Smooth muscle cell (in vitro differentiated cells): ENCODE results near the gene ULK4. TPM values are rescaled to one million over a fixed set of nuclear protein-coding genes. Genes with fewer than 3 reads are reported as not detected.

Source experiments
- DNase-seq: peaks from one replicate; lab custom pipeline; 2025; ENCODE audit not compliant: unreplicated experiment; lab: John Stamatoyannopoulos, UW
- H2AFZ ChIP-seq: fragments of 200-600 bp; sonication (generic); 2 replicates; pipeline ENCODE4 v1.6.0; 2016; ENCODE audit warnings: antibody characterized with exemption, low read depth, mild to moderate bottlenecking
- H3F3A ChIP-seq: fragments of 200-600 bp; sonication (generic); 2 replicates; pipeline ENCODE4 v1.6.0; 2017; ENCODE audit warnings: antibody characterized with exemption, low read depth
- H3K27ac ChIP-seq: fragments of 200-600 bp; sonication (generic); 2 replicates; pipeline ENCODE4 v1.5.1; 2016; ENCODE audit warnings: low read depth, mild to moderate bottlenecking
- H3K27me3 ChIP-seq: fragments of 200-600 bp; sonication (generic); 2 replicates; pipeline ENCODE4 v1.6.1; 2016; ENCODE audit warnings: low read depth, mild to moderate bottlenecking
- H3K36me3 ChIP-seq: fragments of 200-600 bp; sonication (generic); 2 replicates; pipeline ENCODE4 v1.5.1; 2016; ENCODE audit warnings: low read depth
- H3K4me1 ChIP-seq: fragments of 200-600 bp; sonication (generic); 2 replicates; pipeline ENCODE4 v1.5.1; 2016; ENCODE audit warnings: low read depth
- H3K4me2 ChIP-seq: fragments of 200-600 bp; sonication (generic); 2 replicates; pipeline ENCODE4 v1.6.0; 2016; ENCODE audit warnings: mild to moderate bottlenecking
- H3K4me3 ChIP-seq: fragments of 200-600 bp; sonication (generic); 2 replicates; pipeline ENCODE4 v1.5.1; 2016; ENCODE audit warnings: mild to moderate bottlenecking
- H3K79me2 ChIP-seq: fragments of 200-600 bp; sonication (generic); 2 replicates; pipeline ENCODE4 v1.6.0; 2016; ENCODE audit warnings: low read depth, mild to moderate bottlenecking
- H3K9ac ChIP-seq: fragments of 200-600 bp; sonication (generic); 2 replicates; pipeline ENCODE4 v1.6.0; 2016; ENCODE audit warnings: low read depth
- H3K9me3 ChIP-seq: fragments of 200-600 bp; sonication (generic); replicated peaks from 2 replicates; pipeline ENCODE4 v1.5.1; 2016; ENCODE audit warnings: low read depth
- H4K20me1 ChIP-seq: fragments of 200-600 bp; sonication (generic); 2 replicates; pipeline ENCODE4 v1.6.0; 2016; ENCODE audit warnings: low read depth
- WGBS: methylation state at CpG from one replicate; pipeline ENCODE4 v1.1.7; 2016; ENCODE audit warnings: low lambda C conversion rate; 5-methylcytosine and 5-hydroxymethylcytosine counted together
- polyA plus RNA-seq: library from polyadenylated mRNA; unstranded; fragments of >200 nt; fragmentation: Nextera tagmentation; extraction: Ambion mirVana; gene quantifications from 2 replicates; pipeline ENCODE4 v1.2.1, GENCODE V29; 2016
- total RNA-seq: library from RNA; depleted of rRNA; stranded (reverse); fragments of >200 nt; gene quantifications from 2 replicates; pipeline ENCODE4 v1.2.3, GENCODE V29; 2014
- TF ChIP-seq, protein P1 (sequence below): fragments of 200-600 bp; sonication (generic); IDR thresholded peaks from 2 replicates; pipeline ENCODE4 v1.5.1; 2017; ENCODE audit warnings: borderline replicate concordance, mild to moderate bottlenecking, antibody characterized with exemption; ENCODE audit not compliant: insufficient read depth, poor library complexity, severe bottlenecking

The ULK4 gene
- total and polyA plus RNA-seq, 2 experiments from 2014 or later, result 4.3 to 14.2 TPM

DNA sequence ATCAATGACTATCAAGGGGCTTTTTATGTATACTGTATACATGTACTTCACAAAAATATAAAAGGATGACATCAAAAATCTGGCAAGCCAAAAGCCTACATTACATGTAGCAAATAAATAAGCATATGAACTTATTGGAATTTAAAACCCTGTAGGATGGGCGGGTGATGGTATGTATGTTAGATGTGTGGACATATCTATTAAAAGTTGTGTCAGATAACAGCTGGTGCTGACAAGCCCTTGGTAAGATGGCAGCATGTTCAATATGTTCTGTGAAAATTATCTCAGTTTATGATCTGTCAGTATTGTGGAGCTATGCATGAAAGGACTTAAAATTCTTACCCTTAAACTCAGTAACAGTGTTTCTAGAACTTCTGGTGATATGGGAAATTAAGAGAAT, 742.5 kb downstream of the ULK4 start:
- Histone ChIP-seq H3K9me3 (no peaks in the 10 kb centered on the region), H3K27ac (peak overlapping the region; percentile 4), H3K4me3 (no peak overlapping the region), H2AFZ (no peak overlapping the region), H3K4me1 (peaks cover 14% of the 10 kb centered on the region), H3K27me3 (no peaks in the 10 kb centered on the region), H3K79me2 (peaks cover 100% of the 10 kb centered on the region), H3K9ac (no peak overlapping the region), H4K20me1 (peaks cover 100% of the 10 kb centered on the region), H3K4me2 (peak overlapping the region; percentile 11), H3K36me3 (peaks cover 3% of the 10 kb centered on the region), H3F3A (peaks cover under 1% of the 10 kb centered on the region)
- no peak for DNase-seq
- TF ChIP-seq, protein P1, sequence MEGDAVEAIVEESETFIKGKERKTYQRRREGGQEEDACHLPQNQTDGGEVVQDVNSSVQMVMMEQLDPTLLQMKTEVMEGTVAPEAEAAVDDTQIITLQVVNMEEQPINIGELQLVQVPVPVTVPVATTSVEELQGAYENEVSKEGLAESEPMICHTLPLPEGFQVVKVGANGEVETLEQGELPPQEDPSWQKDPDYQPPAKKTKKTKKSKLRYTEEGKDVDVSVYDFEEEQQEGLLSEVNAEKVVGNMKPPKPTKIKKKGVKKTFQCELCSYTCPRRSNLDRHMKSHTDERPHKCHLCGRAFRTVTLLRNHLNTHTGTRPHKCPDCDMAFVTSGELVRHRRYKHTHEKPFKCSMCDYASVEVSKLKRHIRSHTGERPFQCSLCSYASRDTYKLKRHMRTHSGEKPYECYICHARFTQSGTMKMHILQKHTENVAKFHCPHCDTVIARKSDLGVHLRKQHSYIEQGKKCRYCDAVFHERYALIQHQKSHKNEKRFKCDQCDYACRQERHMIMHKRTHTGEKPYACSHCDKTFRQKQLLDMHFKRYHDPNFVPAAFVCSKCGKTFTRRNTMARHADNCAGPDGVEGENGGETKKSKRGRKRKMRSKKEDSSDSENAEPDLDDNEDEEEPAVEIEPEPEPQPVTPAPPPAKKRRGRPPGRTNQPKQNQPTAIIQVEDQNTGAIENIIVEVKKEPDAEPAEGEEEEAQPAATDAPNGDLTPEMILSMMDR, result no peak
- 100% methylated on average over 1 of the region's 1 CpG for WGBS

DNA sequence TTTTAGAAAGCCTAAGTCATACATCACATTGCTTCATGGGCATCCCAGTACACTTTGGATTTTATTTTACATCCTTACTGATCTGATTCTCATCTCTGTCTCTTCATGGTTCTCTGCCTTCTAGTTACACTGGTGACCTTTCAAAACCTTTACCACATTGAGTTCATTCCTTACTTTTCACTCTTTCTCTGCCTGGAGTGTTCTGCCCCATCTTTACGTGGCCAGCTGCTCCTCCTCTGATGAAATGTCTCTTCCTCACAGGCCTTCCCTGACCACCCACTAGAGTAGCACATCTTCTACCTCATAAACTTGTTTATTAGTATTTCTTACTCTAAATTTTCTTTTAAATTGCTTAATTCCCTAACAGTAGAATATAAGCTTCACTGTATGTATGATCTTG, 744.9 kb downstream of the ULK4 start:
- H3K9me3 ChIP-seq, result no peaks in the 10 kb centered on the region
- H3K4me2 ChIP-seq, result peak overlapping the region; percentile 16
- H2AFZ ChIP-seq, result no peak overlapping the region
- H3K36me3 ChIP-seq, result no peaks in the 10 kb centered on the region
- no peak overlapping the region for H3K4me3 ChIP-seq
- TF ChIP-seq, protein P1, result no peak
- no peaks in the 10 kb centered on the region for H3K27me3 ChIP-seq
- H4K20me1 ChIP-seq, result peaks cover 100% of the 10 kb centered on the region
- DNase-seq, result no peak
- peaks cover 12% of the 10 kb centered on the region for H3F3A ChIP-seq
- no peak overlapping the region for H3K9ac ChIP-seq
- peak overlapping the region; percentile 15 for H3K27ac ChIP-seq
- WGBS, result 24% methylated on average over 1 of the region's 1 CpG
- peaks cover 100% of the 10 kb centered on the region for H3K79me2 ChIP-seq
- peaks cover 19% of the 10 kb centered on the region for H3K4me1 ChIP-seq

DNA sequence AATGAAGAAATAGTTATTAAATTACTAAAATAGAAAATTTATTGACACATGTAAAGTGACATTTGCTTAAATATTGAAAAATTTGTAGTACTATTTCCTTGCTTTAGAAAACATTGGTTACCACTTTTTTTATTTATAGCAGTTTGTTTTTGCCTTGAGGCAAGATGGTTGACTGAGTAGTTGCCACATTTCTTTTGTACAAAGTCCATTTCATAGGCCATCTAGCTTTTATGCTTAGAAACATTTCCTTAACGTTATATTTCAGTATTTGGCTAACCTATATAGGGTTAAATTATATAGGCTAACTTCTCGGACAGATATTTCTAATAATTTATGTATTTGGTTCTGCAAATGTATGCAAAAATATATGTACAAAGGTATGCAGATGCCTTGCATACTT, 745.5 kb downstream of the ULK4 start:
- Histone ChIP-seq H3K9ac (no peak overlapping the region), H3F3A (peaks cover 13% of the 10 kb centered on the region), H3K79me2 (peaks cover 100% of the 10 kb centered on the region), H4K20me1 (peaks cover 100% of the 10 kb centered on the region), H3K9me3 (no peaks in the 10 kb centered on the region), H3K4me1 (peaks cover 19% of the 10 kb centered on the region), H3K4me2 (peak overlapping the region; percentile 16), H2AFZ (no peak overlapping the region), H3K4me3 (no peak overlapping the region), H3K27me3 (no peaks in the 10 kb centered on the region), H3K27ac (peak overlapping the region; percentile 15), H3K36me3 (no peaks in the 10 kb centered on the region)
- DNase-seq, result no peak
- 78% methylated on average over 2 of the region's 2 CpGs for WGBS
- TF ChIP-seq, protein P1, result no peak

DNA sequence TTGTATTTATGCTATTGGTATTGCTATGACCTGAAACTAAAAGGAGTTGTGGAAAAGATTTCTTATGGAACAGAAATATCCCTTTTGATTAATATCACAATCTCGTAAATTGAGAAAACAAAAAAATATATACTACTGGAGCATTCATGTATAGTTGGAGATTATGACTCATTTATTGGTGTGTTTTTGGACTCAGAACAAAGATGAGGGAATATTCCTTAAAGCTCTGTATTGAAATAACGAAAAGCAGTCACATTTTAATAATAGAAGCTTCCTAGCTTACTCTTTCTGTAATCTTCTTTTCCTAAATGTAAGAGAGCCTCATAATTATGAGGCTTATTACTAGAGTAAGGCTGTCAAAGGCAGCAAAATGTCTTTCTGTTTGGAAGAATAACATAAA, 748.3 kb downstream of the ULK4 start:
- TF ChIP-seq, protein P1, result no peak
- no peak overlapping the region for H3K9ac ChIP-seq
- H4K20me1 ChIP-seq, result peaks cover 100% of the 10 kb centered on the region
- H3F3A ChIP-seq, result peaks cover 21% of the 10 kb centered on the region
- no peak for DNase-seq
- peak overlapping the region; percentile 59 for H3K27ac ChIP-seq
- no peaks in the 10 kb centered on the region for H3K27me3 ChIP-seq
- WGBS, result 71% methylated on average over 2 of the region's 2 CpGs
- H3K4me2 ChIP-seq, result peak overlapping the region; percentile 45
- peaks cover 100% of the 10 kb centered on the region for H3K79me2 ChIP-seq
- no peak overlapping the region for H2AFZ ChIP-seq
- H3K36me3 ChIP-seq, result no peaks in the 10 kb centered on the region
- H3K4me1 ChIP-seq, result peaks cover 19% of the 10 kb centered on the region
- no peaks in the 10 kb centered on the region for H3K9me3 ChIP-seq
- H3K4me3 ChIP-seq, result no peak overlapping the region
